Endothelial cell of umbilical vein (primary cell): Measurements from ENCODE around the gene NSD1. TPM values are rescaled to one million over a fixed set of nuclear protein-coding genes. Genes with fewer than 3 reads are reported as not detected.

Experiments
- BruUV-seq: library from RNA; stranded (reverse); fragments of 400-500 nt; replicated peaks from 2 replicates; lab custom pipeline; 2021; lab: Mats Ljungman, UMichigan
- CTCF ChIA-PET: fragments of 300-600, 350-600 bp; sonication (Branson Sonifier 250); formaldehyde crosslinking; loops from one replicate; lab custom pipeline; 2021; ENCODE audit warnings: antibody characterized with exemption, inconsistent platforms; lab: Charles Lee
- POLR2A ChIA-PET: fragments of 300-600, 350-600 bp; sonication (Branson Sonifier 250); formaldehyde crosslinking; loops from one replicate; lab custom pipeline; 2021; ENCODE audit warnings: antibody characterized with exemption, inconsistent platforms; lab: Charles Lee
- DNase-seq: peaks from one replicate; pipeline ENCODE4 v3.0.0-alpha.2; 2011; ENCODE audit warnings: low read depth, low spot score
- FAIRE-seq: peaks from 2 replicates; lab custom pipeline; 2011; peaks lifted over from hg19 to GRCh38; lab: Jason Lieb, UNC
- H2AFZ ChIP-seq: 2 replicates; pipeline ENCODE4 v1.6.0; 2012; ENCODE audit warnings: low read depth, low read length, control low read depth, inconsistent platforms
- H3K27ac ChIP-seq: 2 replicates; pipeline ENCODE4 v1.5.1; 2011; ENCODE audit warnings: low read depth, mild to moderate bottlenecking, control low read depth, low read length, moderate library complexity; ENCODE audit not compliant: insufficient read depth
- H3K27me3 ChIP-seq, 2 experiments: 2 replicates each; pipeline versions ENCODE4 v1.6.0 to v1.6.1; 2011; ENCODE audit warnings: low read length in 2 of 2, mixed read lengths in 1 of 2; ENCODE audit not compliant: control insufficient read depth in 2 of 2, insufficient read depth in 2 of 2
- H3K36me3 ChIP-seq, 2 experiments: 2 replicates in 1 of 2; 3 replicates in 1 of 2; pipeline ENCODE4 v1.5.1; 2011; ENCODE audit warnings: low read length in 2 of 2, mild to moderate bottlenecking in 1 of 2, moderate library complexity in 1 of 2; ENCODE audit not compliant: control insufficient read depth in 2 of 2, insufficient read depth in 2 of 2; ENCODE audit errors: extremely low read depth in 1 of 2
- H3K4me1 ChIP-seq: 3 replicates; pipeline ENCODE4 v1.5.1; 2011; ENCODE audit warnings: mild to moderate bottlenecking, low read length; ENCODE audit not compliant: control insufficient read depth, insufficient read depth; ENCODE audit errors: extremely low read depth
- H3K4me2 ChIP-seq: 2 replicates; pipeline ENCODE4 v1.6.1; 2011; ENCODE audit warnings: low read length, control low read depth, mixed read lengths; ENCODE audit not compliant: insufficient read depth
- H3K4me3 ChIP-seq, 3 experiments: fragments of 200-600 bp in 1 of 3; sonication (generic), shearing (Covaris generic) in 1 of 3; replicated peaks in 1 of 3; 2 replicates each; pipeline ENCODE4 v1.5.1; 2011 to 2016; ENCODE audit warnings: control low read depth in 3 of 3, low read length in 3 of 3, mild to moderate bottlenecking in 2 of 3, inconsistent platforms in 1 of 3, low read depth in 1 of 3, moderate library complexity in 1 of 3; ENCODE audit not compliant: insufficient read depth in 1 of 3
- H3K79me2 ChIP-seq: 2 replicates; pipeline ENCODE4 v1.6.0; 2012; ENCODE audit warnings: low read length, inconsistent platforms; ENCODE audit not compliant: control insufficient read depth, insufficient read depth
- H3K9ac ChIP-seq: replicated peaks from 2 replicates; pipeline ENCODE3; 2011; ENCODE audit warnings: low read length, control low read depth; ENCODE audit not compliant: insufficient read depth; ENCODE audit errors: extremely low read depth
- H3K9me1 ChIP-seq: replicated peaks from 3 replicates; pipeline ENCODE4 v1.6.0; 2011; ENCODE audit warnings: mild to moderate bottlenecking, low read length; ENCODE audit not compliant: control insufficient read depth, insufficient read depth; ENCODE audit errors: extremely low read depth
- H3K9me3 ChIP-seq: replicated peaks from 2 replicates; pipeline ENCODE4 v1.5.1; 2012; ENCODE audit warnings: low read length, inconsistent platforms; ENCODE audit not compliant: control insufficient read depth, insufficient read depth
- H4K20me1 ChIP-seq: replicated peaks from 2 replicates; pipeline ENCODE3; 2011; ENCODE audit warnings: mild to moderate bottlenecking, low read length; ENCODE audit not compliant: control insufficient read depth, insufficient read depth; ENCODE audit errors: extremely low read depth
- CTCF ChIP-seq, 2 donors: IDR thresholded peaks; 1 replicate in 1 of 2; 2 replicates in 1 of 2; pipeline ENCODE4 v1.5.1; 2011; ENCODE audit warnings: low read length in 2 of 2, mild to moderate bottlenecking in 2 of 2, moderate library complexity in 2 of 2, control low read depth in 1 of 2, inconsistent platforms in 1 of 2, low read depth in 1 of 2; ENCODE audit not compliant: insufficient read depth in 1 of 2; ENCODE audit errors: extremely low read depth in 1 of 2
- EZH2 ChIP-seq: IDR thresholded peaks from 2 replicates; pipeline ENCODE4 v1.6.1; 2012; ENCODE audit warnings: borderline replicate concordance, low read depth, mild to moderate bottlenecking, moderate library complexity, low read length, inconsistent platforms; ENCODE audit not compliant: severe bottlenecking
- FOS ChIP-seq: IDR thresholded peaks from 2 replicates; pipeline ENCODE4 v1.6.1; 2011; ENCODE audit warnings: mild to moderate bottlenecking, low read length, moderate library complexity, borderline replicate concordance; ENCODE audit not compliant: insufficient read depth
- GATA2 ChIP-seq: IDR thresholded peaks from 2 replicates; pipeline ENCODE4 v1.7.0; 2011; ENCODE audit warnings: low read depth, mild to moderate bottlenecking, moderate library complexity, mixed read lengths, low read length; ENCODE audit not compliant: insufficient read length, insufficient read depth
- JUN ChIP-seq: IDR thresholded peaks from 2 replicates; pipeline ENCODE4 v1.6.1; 2011; ENCODE audit warnings: borderline replicate concordance, low read depth; ENCODE audit not compliant: insufficient read length, insufficient read depth
- MYC ChIP-seq: IDR thresholded peaks from one replicate; pipeline ENCODE4 v1.6.1; 2011; ENCODE audit warnings: mild to moderate bottlenecking, low read depth, low read length
- POLR2A ChIP-seq: IDR thresholded peaks from 2 replicates; pipeline ENCODE4 v1.6.1; 2012; ENCODE audit warnings: low read depth, mild to moderate bottlenecking, control low read depth, low read length
- POLR2AphosphoS5 ChIP-seq: IDR thresholded peaks from 2 replicates; pipeline ENCODE4 v1.6.1; 2012; ENCODE audit warnings: low read depth, mild to moderate bottlenecking, control low read depth, low read length, moderate library complexity; ENCODE audit not compliant: insufficient read depth
- dilution Hi-C: fragments of 300-500 bp; cut with MboI; formaldehyde crosslinking; loops from one replicate; pipeline ENCODE4 v1.15.0; 2019; ENCODE audit warnings: low sequenced_read_pairs; ENCODE audit not compliant: extremely low pct_ligation_motif_present
- intact Hi-C: fragments of 100-400 bp; cut with micrococcal nuclease; formaldehyde crosslinking; loops from one replicate; pipeline ENCODE4 v1.10.0; 2022
- polyA plus RNA-seq, 4 experiments: library from polyadenylated mRNA; depleted of rRNA in 3 of 4; stranded (reverse) in 3 of 4; unstranded in 1 of 4; fragments of >200 nt; gene quantifications; 2 replicates each; pipeline versions ENCODE4 v1.2.1 to v1.2.3, GENCODE V29; 2011 to 2012; ENCODE audit warnings: missing spikeins in 1 of 4
- total RNA-seq: library from RNA; stranded (reverse); gene quantifications from 2 replicates; pipeline ENCODE4 v1.2.3, GENCODE V29; 2021
- TF ChIP-seq, protein P1 (sequence below): IDR thresholded peaks from 2 replicates; pipeline ENCODE4 v1.6.1; 2011; ENCODE audit not compliant: insufficient read depth, insufficient read length

Gene NSD1
- total and polyA plus RNA-seq, 2 donors (not counting 3 experiments of a cell fraction or from before 2014, with no cell fraction given), result 14.4 to 90.4 TPM

DNA sequence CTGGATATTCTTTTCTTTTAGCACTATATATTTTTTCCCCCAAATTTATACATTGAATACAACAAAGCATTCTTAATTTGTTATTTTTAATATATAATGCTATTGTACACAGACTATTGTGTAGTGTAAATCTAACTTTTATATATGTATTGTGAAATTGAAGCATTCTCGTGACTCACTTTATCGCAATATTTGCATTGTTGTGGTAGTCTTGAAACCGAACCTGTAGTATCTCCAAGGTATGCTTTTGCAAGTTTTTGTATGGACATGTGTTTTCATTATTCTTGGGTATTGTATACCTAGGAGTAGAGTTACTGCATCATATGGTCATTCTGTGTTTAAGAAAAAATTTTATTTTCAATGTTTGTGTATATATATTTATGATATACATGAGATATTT is 49.6 kb downstream of the NSD1 start:
- no peak for TF ChIP-seq JUN
- no peak for TF ChIP-seq EZH2
- TF ChIP-seq GATA2, result no peak
- TF ChIP-seq, protein P1, sequence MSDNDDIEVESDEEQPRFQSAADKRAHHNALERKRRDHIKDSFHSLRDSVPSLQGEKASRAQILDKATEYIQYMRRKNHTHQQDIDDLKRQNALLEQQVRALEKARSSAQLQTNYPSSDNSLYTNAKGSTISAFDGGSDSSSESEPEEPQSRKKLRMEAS, result no peak
- no peak for TF ChIP-seq CTCF (IDR thresholded peaks at IDR 0.05; ENCODE audit: extremely low read depth in 1 of 2, insufficient read depth in 1 of 2, low read depth in 1 of 2, low read length in 2 of 2)
- TF ChIP-seq FOS, result no peak
- TF ChIP-seq POLR2AphosphoS5, result no peak
- no peak for TF ChIP-seq POLR2A
- TF ChIP-seq MYC, result no peak
- Histone ChIP-seq H3K9me3 (no peaks in the 10 kb centered on the region), H2AFZ (no peak overlapping the region), H4K20me1 (no peaks in the 10 kb centered on the region), H3K27ac (no peak overlapping the region), H3K79me2 (peaks cover 70% of the 10 kb centered on the region), H3K4me2 (no peak overlapping the region), H3K36me3 (peaks cover 0 to 5% of the 10 kb centered on the region in 2 experiments), H3K9ac (no peak overlapping the region), H3K27me3 (no peaks in the 10 kb centered on the region), H3K4me1 (no peaks in the 10 kb centered on the region), H3K4me3 (no peak overlapping the region), H3K9me1 (no peaks in the 10 kb centered on the region)
- ChIA-PET POLR2A (no interaction called here), CTCF (interaction anchor here (1.3 kb wide), 1 partner anchor 11 kb away, joined by 6 read pairs; no protein-coding TSS in a partner anchor)
- dilution Hi-C loops (no loop called here), intact Hi-C loops (no loop called here)
- FAIRE-seq (no peak), DNase-seq (no peak)
- no TSS peak for BruUV-seq
